Inflammatory macrophage (primary cell): Measurements from ENCODE around the gene ST3GAL5.
"Not testable (repeated sequence)": the region's sequence is repeated elsewhere in the genome, so short reads cannot be mapped to it uniquely, and the experiment has no call there.

Experiments used
- DNase-seq, 2 donors: peaks; one replicate each; pipeline ENCODE4 v3.0.0-alpha.2; 2020 to 2022

ST3GAL5 gene

DNA sequence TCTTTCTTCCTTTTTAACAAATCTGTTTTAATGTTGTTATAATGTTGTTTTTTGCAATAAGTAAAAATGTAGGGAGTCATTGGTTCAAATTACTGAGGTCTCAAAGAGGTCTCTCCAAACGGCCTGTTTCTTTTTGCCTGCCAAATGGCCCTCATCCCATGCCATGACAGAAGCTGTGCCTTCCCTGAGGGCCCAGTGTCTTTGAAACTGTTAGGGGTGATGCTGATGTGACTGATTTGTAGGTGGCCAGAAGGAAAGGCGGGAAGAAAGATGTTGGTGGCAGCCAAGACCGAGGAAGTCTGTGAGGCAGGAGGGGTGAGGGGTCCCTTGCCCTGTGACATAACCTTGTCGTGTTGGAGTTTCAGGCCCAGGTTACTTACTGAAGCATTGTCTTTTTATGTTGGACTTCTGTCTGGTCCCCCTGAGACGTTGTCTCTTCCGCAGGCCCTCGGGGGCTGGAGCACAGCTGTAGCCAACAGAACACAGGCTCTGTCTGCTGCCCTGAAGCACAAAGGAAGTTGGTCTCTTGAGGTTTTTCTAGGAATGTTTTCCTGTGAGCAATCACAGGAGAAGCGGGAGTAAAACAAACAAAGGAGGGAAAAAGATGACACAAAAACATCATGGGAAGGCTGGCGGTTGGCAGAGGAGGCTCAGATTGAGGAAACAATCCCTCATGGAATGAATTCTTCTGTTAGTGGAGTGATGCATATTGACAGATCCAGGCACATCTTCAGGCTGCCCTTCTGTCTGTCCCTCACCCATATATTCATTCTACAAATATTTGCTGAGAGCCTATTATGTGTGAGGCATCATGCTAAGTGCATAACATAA, 4.9 kb upstream of the ST3GAL5 start:
- no peak for DNase-seq

DNA sequence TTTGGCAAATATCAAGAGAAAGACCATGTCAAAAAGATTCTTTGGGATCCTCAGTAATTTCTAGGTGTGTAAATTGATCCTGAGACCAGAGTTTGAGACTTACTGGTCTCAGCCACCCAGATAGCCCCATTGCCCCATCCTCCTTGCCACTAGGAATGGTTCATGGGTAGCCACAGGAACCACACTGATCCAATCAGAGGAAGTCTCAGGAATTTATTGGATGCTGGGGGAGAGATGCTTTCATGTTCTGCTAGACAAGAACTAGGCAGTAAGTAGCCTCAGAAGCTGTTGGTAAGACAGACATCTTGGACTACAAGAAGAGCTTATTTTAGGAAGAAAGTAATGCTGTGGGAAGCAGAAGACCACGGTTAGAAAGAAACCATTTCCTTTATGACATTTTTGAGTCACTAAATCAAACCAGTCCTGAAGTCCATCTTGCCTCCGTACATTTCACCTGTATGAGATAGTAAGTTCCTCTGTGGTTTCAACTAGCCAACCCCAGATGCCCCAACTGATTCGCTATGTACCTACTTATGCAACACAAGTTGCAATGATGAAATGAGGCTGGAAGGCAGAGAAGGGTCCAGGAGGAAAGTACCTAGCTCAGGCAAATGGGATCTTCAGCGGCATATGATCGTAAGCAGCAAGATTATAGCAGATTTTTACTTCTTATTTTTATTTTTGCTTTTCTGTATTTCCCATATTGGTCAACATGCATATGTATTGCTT, 3.6 kb upstream of the ST3GAL5 start:
- no peak for DNase-seq

DNA sequence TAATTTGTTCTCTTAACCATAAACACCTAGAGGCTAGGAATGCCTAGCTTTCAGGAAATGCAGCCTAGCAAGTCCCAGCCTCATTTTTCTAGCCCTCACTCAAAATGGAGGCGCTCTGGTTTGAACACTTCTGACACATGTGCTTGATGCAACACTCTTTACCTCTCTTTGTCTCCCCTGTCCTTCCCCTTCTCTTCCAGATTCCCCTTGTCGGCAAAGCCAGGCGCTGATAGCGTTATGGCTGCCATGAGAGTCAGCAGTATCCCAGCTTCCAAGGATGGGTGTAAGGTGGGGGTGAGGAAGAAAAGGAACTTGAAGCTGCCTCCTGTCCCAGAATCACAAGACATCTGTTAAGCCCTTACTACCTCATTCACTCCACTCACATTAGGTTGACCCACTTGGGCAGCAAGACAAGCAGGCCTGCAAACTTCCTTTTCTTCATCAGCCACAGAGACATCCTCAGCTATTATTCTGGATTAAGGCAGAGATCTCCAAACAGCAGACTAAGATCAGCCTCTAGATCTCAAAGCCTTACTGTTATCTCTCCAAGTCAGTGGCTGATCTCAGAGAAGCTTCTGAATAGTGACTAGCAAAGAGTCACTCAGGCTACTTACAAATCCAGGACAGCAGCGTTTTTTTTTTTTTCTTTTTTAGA, 1.9 kb upstream of the ST3GAL5 start:
- peak; percentile 40 to 70 for DNase-seq

DNA sequence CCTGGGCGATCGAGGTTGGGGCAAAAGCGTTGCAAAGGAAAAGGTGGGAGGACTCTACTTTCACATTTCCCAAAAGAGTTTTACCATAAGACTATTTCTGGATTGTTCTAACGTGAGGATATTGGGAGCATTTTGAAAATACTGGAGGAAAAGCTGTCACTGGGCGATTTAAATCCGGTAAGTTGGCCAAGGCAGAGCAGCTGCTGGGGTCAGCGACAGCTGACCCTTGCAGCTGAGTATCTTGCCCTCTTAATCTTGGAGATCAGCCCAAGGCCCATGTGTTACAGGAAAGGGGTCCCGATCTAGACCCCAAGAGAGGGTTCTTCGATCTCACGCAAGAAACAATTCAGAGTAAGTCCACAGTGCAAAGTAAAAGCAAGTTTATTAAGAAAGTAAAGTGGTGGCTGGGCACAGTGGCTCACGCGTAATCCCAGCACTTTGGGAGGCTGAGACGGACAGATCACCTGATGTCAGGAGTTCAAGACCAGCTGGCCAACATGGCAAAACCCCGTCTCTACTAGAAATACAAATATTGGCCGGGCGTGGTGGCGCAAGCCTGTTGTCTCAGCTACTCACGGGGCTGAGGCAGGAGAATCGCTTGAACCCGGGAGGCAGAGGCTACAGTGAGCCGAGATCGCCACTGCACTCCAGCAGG, 964 bp upstream of the ST3GAL5 start:
- peak in 1 of 2 donors; percentile 48 for DNase-seq

DNA sequence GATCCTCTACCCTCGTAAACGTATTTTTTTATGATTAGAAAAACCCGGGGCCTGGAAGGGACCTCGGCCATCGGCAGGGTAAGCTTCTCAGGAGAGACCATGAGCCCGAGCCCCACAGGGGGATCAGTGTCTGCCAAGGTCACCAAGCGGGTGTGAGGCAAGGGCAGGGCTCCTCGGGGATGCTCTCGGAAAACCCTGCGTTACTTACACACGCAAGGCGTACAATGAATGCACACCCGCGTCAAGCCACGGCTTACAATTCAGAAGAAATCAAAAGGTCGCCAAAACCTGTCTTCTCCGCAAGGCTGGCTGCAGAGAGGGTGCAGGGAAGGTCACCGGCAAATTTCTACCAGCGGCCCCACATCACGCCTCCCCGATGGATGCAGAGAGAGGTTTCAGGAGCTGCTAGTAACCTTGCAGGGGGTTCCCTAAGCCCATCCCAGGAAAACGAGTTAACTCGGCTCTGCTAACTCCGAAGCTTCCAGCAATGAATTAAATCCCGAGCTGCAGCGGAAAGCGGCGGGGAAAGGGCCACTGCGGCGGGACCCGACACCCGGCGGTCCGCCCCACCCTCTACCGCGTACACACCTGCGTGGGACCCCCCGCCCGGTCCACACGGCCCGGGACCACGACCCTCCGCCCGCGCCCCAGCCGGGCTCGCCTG, 638 bp downstream of the ST3GAL5 start:
- peak in 1 of 2 donors; percentile 31 for DNase-seq

DNA sequence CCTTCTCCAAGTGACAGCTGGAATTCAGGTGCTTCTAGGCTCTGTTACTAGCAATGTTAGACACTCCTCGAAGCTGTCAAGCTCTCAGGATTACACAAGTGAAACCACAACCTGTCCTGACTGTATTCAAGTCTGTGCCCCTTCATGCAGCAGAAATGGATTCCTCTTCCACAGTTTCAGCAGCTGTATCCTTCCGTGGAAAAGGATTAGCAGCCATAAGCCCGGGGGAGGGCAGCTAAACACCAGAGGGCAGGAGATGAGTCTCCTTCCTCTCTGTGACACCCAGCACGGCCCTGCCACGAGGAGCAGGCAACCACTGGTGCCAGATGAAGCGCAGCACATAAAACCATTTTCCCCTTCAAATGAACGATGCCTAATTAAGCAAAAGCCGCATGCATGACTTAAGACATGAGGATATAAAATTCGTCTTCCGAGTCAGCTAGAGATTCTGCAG, 1.2 kb downstream of the ST3GAL5 start:
- DNase-seq: peak; percentile 61 to 75

DNA sequence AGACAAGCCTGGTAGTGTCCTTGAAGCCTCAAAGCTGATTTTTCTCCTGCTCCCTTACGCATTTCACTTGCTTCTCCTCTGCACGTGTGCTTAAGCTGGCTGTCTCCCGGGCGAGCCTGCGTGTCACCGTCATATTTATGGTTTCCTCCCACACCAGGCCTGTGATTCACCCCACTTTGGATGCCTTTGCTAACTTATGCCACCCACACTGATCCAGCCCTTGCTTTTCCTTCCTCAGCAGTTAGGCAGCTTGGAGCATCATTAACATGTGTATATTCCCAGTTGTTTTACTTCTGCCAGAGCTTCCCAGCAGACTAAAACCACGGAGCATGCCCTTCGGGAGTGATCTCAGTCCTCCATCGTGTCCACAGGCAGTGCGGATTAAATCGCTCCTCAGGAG, 2.2 kb downstream of the ST3GAL5 start:
- peak; percentile 91 to 98 for DNase-seq

DNA sequence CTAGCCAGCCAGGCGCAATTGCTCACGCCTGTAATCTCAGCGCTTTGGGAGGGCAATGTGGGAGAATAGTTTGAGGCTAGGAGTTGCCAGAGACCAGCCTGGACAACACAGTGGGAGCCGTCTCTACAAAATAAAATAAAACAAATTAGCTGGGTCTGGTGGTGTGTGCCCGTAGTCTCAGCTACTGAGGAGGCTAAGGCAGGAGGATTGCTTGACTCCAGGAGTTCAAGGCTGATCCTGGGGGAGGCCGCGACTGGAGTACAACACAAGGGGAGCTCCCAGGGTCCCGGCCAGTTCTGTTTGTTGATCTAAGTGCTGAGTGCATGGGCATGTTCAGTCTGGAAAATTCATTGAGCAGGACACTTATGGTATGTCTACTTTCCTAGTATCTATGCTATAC, 2.6 kb downstream of the ST3GAL5 start:
- DNase-seq: no peak

DNA sequence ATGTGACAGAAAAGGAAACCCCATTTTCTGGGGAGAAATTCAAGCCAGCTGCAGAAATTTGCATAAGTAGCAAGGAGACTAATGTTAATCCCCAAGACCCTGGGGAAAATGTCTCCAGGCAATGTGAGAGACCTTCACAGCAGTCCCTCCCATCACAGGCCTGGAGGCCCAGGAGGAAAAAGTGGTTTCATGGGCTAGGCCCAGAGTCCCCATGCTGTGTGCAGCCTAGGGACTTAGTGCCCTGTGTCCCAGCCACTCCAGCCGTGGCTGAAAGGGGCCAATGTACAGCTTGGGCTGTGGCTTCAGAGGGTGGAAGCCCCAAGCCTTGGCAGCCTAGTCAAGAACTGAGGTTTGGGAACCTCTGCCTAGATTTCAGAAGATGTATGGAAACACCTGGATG, 7.0 kb downstream of the ST3GAL5 start:
- DNase-seq: not testable (repeated sequence)

DNA sequence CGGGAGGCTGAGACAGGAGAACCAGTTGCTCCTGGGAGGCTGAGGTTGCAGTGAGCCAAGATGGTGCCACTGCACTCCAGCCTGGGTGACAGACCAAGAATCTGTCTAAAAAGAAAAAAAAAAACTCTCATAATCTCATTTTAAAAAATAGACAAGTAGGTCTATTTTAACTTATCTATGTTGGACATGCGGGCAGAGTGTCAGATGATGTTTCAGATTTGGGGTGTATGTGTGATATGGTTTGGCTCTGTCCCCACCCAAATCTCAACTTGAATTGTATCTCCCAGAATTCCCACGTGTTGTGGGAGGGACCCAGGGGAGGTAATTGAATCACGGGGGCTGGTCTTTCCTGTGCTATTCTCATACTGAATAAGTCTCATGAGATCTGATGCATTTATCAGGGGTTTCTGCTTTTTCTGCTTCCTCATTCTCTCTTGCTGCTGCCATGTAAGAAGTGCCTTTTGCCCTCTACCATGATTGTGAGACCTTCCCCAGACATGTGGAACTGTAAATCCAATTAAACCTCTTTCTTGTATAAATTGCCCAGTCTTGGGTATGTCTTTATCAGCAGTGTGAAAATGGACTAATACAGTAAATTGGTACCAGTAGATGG, 8.0 kb downstream of the ST3GAL5 start:
- peak; percentile 30 to 34 for DNase-seq

DNA sequence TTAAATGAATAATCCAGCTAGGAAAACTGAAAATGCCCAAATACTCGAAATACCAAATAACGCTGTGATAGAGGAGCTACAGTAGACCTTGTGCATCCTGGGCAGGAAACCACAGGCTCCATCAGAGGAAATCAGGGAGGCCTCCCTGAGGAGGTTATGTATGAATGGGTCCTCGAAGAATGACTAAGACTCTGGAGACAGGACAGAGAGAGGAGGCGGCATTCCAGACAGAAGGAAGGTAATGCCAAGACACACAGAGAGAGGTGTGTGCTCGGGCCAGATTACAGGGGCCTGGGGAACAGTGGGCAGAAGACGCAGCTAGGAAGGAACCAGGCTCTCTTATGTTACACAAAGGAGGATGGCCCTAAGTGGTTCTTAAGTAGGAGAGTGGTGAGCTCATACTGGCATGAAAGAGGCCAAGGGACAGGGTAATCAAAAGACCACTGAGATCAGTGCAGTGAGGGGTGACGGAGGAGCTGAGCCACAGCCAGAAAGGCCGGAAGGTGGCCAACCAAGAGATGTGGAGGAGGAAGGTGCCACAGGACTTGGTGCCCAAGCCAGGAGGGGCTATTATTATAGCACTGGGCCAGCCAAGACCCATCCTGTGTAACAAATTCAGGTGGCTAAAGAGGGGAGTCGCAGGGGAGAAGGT, 9.9 kb downstream of the ST3GAL5 start:
- no peak for DNase-seq

DNA sequence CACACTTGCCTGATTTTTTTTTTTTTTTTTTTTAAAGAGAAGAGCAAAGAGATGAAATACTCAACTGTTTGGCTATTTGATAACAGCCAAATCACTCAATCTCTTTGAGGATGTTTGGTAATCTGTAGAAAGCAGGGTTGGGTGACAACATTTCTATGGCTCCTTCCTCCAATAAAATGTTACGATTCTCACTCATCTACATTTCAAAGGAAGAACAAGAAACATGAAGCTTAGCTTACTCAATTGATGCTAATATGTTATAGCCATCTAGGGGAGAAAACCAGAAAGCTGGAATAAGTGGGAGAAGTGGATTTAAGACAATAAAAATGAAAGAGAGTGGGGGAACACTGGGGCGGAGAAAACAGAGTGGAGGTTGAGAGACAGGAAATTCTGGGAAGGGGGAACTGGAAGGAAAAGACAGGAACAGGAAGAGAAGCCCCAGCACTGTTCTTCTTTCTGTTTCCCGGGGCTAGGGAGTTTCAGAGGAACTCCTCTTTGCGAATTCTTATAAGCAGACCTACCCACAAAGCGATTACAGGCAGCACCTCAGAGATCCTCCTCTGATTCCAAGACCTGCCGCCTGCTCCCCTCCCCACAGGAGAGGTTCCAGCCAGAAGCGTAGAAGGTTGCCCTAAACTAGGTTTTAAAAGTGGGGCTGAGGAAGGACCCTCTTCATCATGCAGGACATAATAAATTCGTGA, 13.3 kb downstream of the ST3GAL5 start:
- peak; percentile 35 to 56 for DNase-seq

DNA sequence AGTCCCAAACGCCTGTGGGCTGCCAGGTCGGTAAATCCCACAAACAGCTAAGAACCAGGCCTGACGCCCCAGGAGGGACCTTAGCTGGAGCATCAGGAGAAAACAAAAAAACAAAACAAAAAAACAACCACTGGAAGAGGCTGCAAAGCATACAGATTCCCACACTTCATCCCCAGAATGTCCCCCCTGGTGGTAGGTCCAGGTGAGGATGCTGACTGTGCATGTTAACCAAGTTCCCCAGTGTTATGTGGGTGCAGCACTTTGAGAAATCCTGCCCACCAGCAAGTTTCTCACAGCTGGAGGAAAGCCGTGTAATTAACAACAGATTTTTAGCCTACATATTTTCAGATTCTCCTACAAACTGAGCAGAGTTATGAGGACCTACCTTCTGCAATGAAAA, 15.1 kb downstream of the ST3GAL5 start:
- peak in 1 of 2 donors; percentile 30 for DNase-seq

DNA sequence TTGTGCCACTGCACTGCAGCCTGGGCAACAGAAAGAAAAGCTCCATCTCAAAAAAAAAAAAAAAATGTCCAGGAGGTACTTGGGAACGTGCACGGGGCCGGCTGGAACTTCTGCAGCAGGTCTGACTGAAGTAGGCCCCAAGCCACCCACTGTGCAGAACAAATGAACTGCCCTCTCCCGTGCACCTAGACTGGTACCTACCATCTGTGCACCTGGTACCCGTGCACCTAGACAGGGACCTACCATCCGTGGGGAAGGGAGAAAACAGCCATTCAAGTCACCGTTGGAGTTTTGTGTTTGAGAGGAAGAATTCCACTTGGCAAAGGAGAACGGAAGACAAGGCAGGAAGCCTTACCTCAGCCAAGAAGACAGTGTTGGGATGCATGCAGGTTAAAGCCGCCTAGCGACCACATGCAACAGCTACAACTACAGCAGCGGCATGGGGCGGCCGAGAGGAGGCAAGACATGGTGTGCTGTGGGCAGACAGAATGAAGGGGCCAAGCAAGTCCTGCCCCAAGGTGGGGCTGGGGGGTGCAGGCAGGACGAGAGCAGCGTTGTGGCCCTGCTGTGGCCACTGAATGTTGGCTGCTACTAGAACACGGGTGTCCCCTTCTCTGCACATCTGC, 16.1 kb downstream of the ST3GAL5 start:
- no peak for DNase-seq

DNA sequence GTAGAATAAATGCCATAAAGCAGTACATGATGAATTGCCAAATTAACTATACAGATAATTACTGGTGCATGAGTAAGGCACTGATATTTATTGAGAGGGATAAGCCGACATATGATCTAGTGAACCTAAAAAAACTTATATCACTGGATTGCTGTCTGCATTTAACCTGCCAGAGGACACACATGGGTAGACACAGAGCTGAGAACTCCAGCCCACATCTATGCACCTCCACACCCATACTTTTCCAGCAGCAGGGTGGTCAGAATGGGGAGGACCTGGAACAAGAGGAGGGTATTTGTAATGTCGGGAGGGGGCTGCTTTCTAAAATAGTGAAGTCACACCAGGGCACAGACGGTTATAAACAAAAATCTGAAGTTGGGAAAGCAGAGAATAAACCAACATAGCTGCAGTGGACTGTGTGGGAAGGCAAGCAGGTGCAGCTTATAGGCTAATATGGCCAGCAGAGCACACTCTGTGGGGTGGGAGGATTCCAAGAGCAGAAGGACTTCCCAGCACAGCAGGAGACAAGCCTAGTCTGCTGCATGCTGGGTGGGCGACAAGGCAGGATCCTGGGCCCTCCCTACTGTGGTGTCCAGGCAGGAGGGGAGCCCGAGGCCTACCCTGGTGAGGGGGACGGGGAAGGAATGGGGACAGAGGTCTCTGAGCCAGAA, 17.2 kb downstream of the ST3GAL5 start:
- DNase-seq: no peak

DNA sequence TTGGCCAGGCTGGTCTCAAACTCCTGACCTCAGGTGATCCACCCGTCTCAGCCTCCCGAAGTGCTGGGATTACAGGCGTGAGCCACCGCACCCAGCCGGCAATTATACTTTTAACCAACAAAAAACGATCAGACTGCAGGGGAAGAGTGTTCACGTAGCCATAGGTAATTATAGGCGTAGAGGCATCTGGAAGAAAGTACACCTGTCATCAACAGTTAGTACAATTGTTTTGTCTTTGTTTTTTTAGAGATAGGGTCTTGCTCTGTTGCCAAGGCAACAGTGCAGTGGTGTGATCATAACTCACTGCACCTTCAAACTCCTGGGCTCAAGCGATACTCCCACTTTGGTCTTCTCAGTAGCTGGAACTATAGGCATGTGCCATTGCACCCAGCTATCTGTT, 20.0 kb downstream of the ST3GAL5 start:
- DNase-seq: no peak

DNA sequence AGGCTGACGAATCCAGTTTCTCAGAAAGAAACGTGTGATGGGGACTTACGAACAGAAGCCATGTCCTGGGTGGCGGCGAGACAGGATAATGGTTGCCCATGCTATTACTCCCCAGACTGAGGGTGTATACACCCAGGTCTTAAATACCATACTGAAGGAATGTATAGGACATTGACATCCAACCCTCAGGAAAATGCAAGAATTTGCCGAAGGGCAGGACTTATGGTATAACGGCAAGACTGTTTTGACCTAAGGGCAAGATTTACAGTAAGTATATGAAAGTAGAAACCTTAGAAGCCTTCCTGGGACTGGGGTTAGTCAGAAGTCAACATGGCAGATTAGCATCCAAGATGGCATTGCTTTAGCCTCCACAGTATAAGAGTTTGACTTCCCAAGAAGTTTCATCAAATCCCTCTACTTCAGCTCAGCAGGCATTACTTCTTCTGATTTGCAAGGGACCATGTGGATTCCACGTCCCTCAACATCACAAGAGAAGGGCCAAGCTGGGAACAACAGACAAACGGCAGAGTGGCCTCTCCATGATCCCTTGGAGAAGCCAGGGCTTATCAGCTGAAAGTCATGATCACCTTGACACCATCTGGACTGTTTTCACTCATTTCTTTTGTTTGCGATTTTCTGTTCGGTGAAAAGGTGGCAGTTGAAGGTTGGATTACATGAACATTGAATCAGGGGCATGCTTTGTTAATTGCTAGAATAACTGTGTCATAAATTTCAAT, 21.1 kb downstream of the ST3GAL5 start:
- no peak for DNase-seq

DNA sequence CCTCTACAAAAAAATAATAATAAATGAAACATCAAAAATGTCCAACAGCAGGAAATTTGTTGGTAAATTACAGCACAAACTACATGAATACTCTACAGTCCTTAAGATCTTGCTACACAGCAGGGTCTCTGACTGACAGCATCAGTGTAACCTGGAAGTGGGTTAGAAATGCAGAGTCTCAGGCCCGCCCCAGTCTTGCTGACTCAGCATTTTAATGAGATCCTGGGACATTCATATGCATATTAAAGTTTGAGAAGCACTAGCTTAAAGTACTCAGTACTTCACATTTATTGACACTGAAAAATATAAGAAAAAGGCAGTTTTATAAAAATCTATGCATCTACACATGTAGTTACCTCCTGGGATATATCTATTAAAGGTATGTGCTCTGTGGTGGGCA, 21.7 kb downstream of the ST3GAL5 start:
- no peak for DNase-seq

DNA sequence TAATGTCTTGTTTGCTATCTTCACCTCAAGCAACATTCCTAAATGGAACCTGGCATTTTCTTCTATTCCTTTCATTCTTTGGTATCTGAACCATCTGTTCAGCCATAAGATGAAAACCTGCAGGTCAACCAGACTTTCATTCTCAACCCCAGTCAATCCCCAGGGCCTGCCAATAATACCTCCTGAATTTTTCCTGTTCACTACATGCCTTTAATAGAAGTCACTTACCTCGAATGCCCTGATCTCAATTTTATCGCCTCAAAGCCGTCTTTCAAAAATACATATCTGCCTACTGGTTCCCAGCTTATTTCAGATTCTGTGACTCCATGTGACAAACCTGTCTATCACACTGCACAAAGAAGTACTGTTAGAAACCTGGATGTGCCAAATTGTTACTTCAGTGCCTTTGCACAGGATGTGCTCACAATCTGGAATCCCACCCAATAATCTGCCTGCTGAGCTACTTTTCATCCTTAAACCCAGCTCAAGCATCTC, 22.6 kb downstream of the ST3GAL5 start:
- no peak for DNase-seq
